HepG2 (cell line): ENCODE measurements around the gene CCDC154.

ENCODE experiments used
- BHLHE40 ChIP-seq: IDR thresholded peaks from 2 replicates; pipeline ENCODE4 v1.6.1; 2011; ENCODE audit warnings: low read length, improper control_type of control experiment
- CTCF ChIP-seq: sonication (generic); formaldehyde crosslinking; IDR thresholded peaks from 2 replicates; pipeline ENCODE4 v1.5.0; 2020; ENCODE audit warnings: mild to moderate bottlenecking, missing genetic modification reagents, moderate library complexity
- EZH2 ChIP-seq: conservative IDR thresholded peaks from 2 replicates; pipeline ENCODE4 v1.6.1; 2012; ENCODE audit warnings: mild to moderate bottlenecking, low read depth, low read length, moderate library complexity
- NFIC ChIP-seq: IDR thresholded peaks from 2 replicates; pipeline ENCODE4 v1.6.1; 2012; ENCODE audit warnings: mild to moderate bottlenecking, low read length, inconsistent platforms
- NFYB ChIP-seq: sonication (generic); formaldehyde crosslinking; IDR thresholded peaks from 2 replicates; pipeline ENCODE4 v1.4.0; 2020; ENCODE audit warnings: missing genetic modification reagents
- NFYC ChIP-seq: IDR thresholded peaks from 2 replicates; pipeline ENCODE4 v1.6.1; 2016; ENCODE audit warnings: missing genetic modification reagents, missing compliant biosample characterization
- POLR2AphosphoS5 ChIP-seq: IDR thresholded peaks from 2 replicates; pipeline ENCODE4 v1.6.1; 2012; ENCODE audit warnings: low read depth, low read length
- SMAD1 ChIP-seq: sonication (generic); formaldehyde crosslinking; IDR thresholded peaks from 2 replicates; pipeline ENCODE4 v1.4.0; 2020; ENCODE audit warnings: missing genetic modification reagents, low read depth, mild to moderate bottlenecking, borderline replicate concordance
- SUZ12 ChIP-seq: fragments of 150-350 bp; IDR thresholded peaks from 2 replicates; pipeline ENCODE4 v1.6.1; 2014; ENCODE audit warnings: low read depth, low read length

- no peak for TF ChIP-seq NFYC (CRISPR knock-in tag)
- peak; percentile 78 for TF ChIP-seq CTCF
- TF ChIP-seq SMAD1 (CRISPR knock-in tag): no peak
- TF ChIP-seq POLR2AphosphoS5: no peak
- no peak for TF ChIP-seq NFIC
- no peak for TF ChIP-seq BHLHE40
- TF ChIP-seq EZH2: no peak
- no peak for TF ChIP-seq SUZ12
- TF ChIP-seq NFYB (CRISPR knock-in tag): no peak
Measured at GRCh38 chr16:1428511-1428910, 15.8 kb downstream of the CCDC154 start.
